K562 (cell line): Measurements from ENCODE around the gene DNAJB2. TPM values are rescaled to one million over a fixed set of nuclear protein-coding genes. Genes with fewer than 3 reads are reported as not detected.

Source experiments
- BACH1 ChIP-seq: fragments of 200-800 bp; sonication (Bioruptor generic); IDR thresholded peaks from 2 replicates; pipeline ENCODE4 v1.6.1; 2016; ENCODE audit warnings: missing genetic modification characterization, missing compliant biosample characterization
- BHLHE40 ChIP-seq: IDR thresholded peaks from 2 replicates; pipeline ENCODE4 v1.6.1; 2011; ENCODE audit warnings: low read length, improper control_type of control experiment
- CC2D1A ChIP-seq: fragments of 450-650 bp; IDR thresholded peaks from 2 replicates; pipeline ENCODE4 v1.6.1; 2017; ENCODE audit warnings: mild to moderate bottlenecking
- CTBP1 ChIP-seq: fragments of 450-650 bp; IDR thresholded peaks from 2 replicates; pipeline ENCODE4 v1.6.1; 2016; ENCODE audit warnings: borderline replicate concordance
- HNRNPUL1 ChIP-seq: fragments of 200-400 bp; formaldehyde crosslinking; IDR thresholded peaks from 2 replicates; pipeline ENCODE4 v1.6.1; 2017; ENCODE audit warnings: low read length
- MAFG ChIP-seq: fragments of 450-650 bp; conservative IDR thresholded peaks from 2 replicates; pipeline ENCODE4 v1.6.1; 2016; ENCODE audit warnings: missing genetic modification characterization, missing compliant biosample characterization
- MYC ChIP-seq, 2 experiments: fragments of 250-450 bp in 1 of 2; sonication (Bioruptor Pico) in 1 of 2; IDR thresholded peaks; 2 replicates each; pipeline versions ENCODE4 v1.5.1 to v1.6.1; 2012 to 2021; ENCODE audit warnings: low read depth in 2 of 2, borderline replicate concordance in 1 of 2, improper control_type of control experiment in 1 of 2, low read length in 1 of 2, mild to moderate bottlenecking in 1 of 2, moderate library complexity in 1 of 2
- NFIX ChIP-seq: fragments of 250-450 bp; sonication (Bioruptor Pico); IDR thresholded peaks from 2 replicates; pipeline ENCODE4 v1.4.0; 2020; ENCODE audit warnings: low read depth, mild to moderate bottlenecking, moderate library complexity
- PHTF2 ChIP-seq: fragments of 250-450 bp; sonication (Bioruptor Pico); IDR thresholded peaks from 2 replicates; pipeline ENCODE4 v1.5.0; 2021; ENCODE audit warnings: mild to moderate bottlenecking
- PTBP1 ChIP-seq: fragments of 200-400 bp; formaldehyde crosslinking; IDR thresholded peaks from 2 replicates; pipeline ENCODE4 v1.6.1; 2017; ENCODE audit warnings: low read depth, low read length
- PTRF ChIP-seq: fragments of 450-650 bp; IDR thresholded peaks from 2 replicates; pipeline ENCODE4 v1.6.1; 2016; ENCODE audit warnings: mild to moderate bottlenecking, missing genetic modification characterization, missing compliant biosample characterization
- SMC3 ChIP-seq: conservative IDR thresholded peaks from 2 replicates; pipeline ENCODE4 v1.6.1; 2011; ENCODE audit warnings: low read depth, low read length, improper control_type of control experiment; ENCODE audit not compliant: insufficient read depth
- SREBF1 ChIP-seq: fragments of 150-350 bp; IDR thresholded peaks from 2 replicates; pipeline ENCODE4 v1.6.1; 2014; ENCODE audit warnings: antibody characterized with exemption, low read depth, low read length, borderline replicate concordance
- STAG1 ChIP-seq: sonication (generic); formaldehyde crosslinking; IDR thresholded peaks from 2 replicates; pipeline ENCODE4 v1.5.0; 2020; ENCODE audit warnings: missing genetic modification reagents, borderline replicate concordance
- ZNF134 ChIP-seq: fragments of 250-450 bp; sonication (Bioruptor Pico); conservative IDR thresholded peaks from 2 replicates; pipeline ENCODE4 v1.4.0; 2020
- polyA plus RNA-seq, 8 experiments: library from polyadenylated mRNA; depleted of rRNA in 4 of 8; stranded (reverse) in 5 of 8; unstranded in 3 of 8; fragments of >200 nt; fragmentation: Nextera tagmentation in 2 of 8; fragmentation: Illumina TruSeq in 1 of 8; extraction: Ambion mirVana in 2 of 8; extraction: Trizol in 1 of 8; gene quantifications; 2 replicates each; pipeline versions ENCODE4 v1.2.1 to v1.2.3, GENCODE V29; 2011 to 2014; ENCODE audit warnings: inconsistent platforms in 1 of 8, missing spikeins in 1 of 8
- total RNA-seq, 7 experiments: library from RNA; depleted of rRNA in 6 of 7; stranded (reverse); fragments of >200 nt in 6 of 7; fragmentation: Illumina TruSeq in 2 of 7; extraction: Trizol in 2 of 7; gene quantifications; 2 replicates each; pipeline versions ENCODE4 v1.2.1 to v1.2.3, GENCODE V29; 2011 to 2021; ENCODE audit warnings: low replicate concordance in 1 of 7
- TF ChIP-seq, protein P1 (sequence below): fragments of 450-650 bp; formaldehyde crosslinking; IDR thresholded peaks from 2 replicates; pipeline ENCODE4 v1.4.0; 2020; ENCODE audit warnings: mild to moderate bottlenecking, moderate library complexity
- TF ChIP-seq, protein P2 (sequence below): fragments of 450-650 bp; IDR thresholded peaks from 2 replicates; pipeline ENCODE4 v1.6.1; 2017; ENCODE audit warnings: mild to moderate bottlenecking, moderate library complexity
- TF ChIP-seq, protein P3 (sequence below): fragments of 250-450 bp; sonication (Bioruptor Pico); IDR thresholded peaks from 2 replicates; pipeline ENCODE4 v1.4.0; 2020; ENCODE audit warnings: mild to moderate bottlenecking
- TF ChIP-seq, protein P4 (sequence below): fragments of 450-650 bp; formaldehyde crosslinking; IDR thresholded peaks from 2 replicates; pipeline ENCODE4 v1.4.0; 2020; ENCODE audit warnings: mild to moderate bottlenecking, moderate library complexity
- TF ChIP-seq, protein P5 (sequence below), 2 experiments: fragments of 450-650 bp; IDR thresholded peaks; 2 replicates each; pipeline ENCODE4 v1.6.1; 2016

Gene DNAJB2
- total and polyA plus RNA-seq, 9 of the 15 experiments (the other 6 are each of a cell fraction or from before 2014, with no cell fraction given) = 0.08 to 3.0 (median 2.2) TPM; not detected in 1

DNA sequence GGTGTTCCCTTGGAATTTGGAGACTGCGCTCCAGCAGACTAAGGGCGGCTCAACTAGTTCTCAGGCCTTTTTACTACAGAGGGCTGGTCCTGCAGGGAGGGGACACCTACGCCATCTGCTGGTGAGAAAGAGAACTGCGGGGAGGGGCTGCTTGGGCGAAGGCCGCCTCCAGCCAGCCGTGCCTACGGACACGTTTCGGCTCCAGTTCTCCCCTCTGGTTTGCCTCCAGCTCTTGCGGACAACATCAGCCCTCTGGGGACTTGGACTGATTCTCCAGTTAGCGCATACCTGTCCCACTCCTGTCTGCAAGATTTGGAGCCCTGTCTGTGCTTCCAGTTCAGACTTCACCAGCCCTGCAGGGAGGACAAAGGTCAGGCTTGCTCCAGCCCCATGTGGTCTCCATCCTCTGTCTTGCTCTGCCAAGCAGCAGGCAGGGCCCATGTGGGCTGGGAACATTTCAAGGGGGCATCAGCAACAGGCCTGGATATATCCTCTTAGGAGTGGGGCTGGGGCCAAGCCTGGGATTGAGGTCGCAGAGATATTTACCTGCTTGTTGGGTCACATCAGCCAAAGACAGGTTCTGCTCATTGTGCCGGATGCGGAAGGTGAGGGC is 19.7 kb downstream of the DNAJB2 start (continued):
- no peak for TF ChIP-seq CTBP1
- TF ChIP-seq, protein P1, sequence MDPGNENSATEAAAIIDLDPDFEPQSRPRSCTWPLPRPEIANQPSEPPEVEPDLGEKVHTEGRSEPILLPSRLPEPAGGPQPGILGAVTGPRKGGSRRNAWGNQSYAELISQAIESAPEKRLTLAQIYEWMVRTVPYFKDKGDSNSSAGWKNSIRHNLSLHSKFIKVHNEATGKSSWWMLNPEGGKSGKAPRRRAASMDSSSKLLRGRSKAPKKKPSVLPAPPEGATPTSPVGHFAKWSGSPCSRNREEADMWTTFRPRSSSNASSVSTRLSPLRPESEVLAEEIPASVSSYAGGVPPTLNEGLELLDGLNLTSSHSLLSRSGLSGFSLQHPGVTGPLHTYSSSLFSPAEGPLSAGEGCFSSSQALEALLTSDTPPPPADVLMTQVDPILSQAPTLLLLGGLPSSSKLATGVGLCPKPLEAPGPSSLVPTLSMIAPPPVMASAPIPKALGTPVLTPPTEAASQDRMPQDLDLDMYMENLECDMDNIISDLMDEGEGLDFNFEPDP (CRISPR knock-in tag) = no peak
- no peak for TF ChIP-seq NFIX
- TF ChIP-seq, protein P2, sequence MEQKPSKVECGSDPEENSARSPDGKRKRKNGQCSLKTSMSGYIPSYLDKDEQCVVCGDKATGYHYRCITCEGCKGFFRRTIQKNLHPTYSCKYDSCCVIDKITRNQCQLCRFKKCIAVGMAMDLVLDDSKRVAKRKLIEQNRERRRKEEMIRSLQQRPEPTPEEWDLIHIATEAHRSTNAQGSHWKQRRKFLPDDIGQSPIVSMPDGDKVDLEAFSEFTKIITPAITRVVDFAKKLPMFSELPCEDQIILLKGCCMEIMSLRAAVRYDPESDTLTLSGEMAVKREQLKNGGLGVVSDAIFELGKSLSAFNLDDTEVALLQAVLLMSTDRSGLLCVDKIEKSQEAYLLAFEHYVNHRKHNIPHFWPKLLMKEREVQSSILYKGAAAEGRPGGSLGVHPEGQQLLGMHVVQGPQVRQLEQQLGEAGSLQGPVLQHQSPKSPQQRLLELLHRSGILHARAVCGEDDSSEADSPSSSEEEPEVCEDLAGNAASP = no peak
- TF ChIP-seq, protein P3, sequence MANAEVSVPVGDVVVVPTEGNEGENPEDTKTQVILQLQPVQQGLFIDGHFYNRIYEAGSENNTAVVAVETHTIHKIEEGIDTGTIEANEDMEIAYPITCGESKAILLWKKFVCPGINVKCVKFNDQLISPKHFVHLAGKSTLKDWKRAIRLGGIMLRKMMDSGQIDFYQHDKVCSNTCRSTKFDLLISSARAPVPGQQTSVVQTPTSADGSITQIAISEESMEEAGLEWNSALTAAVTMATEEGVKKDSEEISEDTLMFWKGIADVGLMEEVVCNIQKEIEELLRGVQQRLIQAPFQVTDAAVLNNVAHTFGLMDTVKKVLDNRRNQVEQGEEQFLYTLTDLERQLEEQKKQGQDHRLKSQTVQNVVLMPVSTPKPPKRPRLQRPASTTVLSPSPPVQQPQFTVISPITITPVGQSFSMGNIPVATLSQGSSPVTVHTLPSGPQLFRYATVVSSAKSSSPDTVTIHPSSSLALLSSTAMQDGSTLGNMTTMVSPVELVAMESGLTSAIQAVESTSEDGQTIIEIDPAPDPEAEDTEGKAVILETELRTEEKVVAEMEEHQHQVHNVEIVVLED (CRISPR knock-in tag) = no peak
- no peak for TF ChIP-seq PTRF
- no peak for TF ChIP-seq ZNF134 (CRISPR knock-in tag)
- TF ChIP-seq BACH1 (tag) = no peak
- peak; percentile 59; the same call in 1 of the 2 replicates for TF ChIP-seq STAG1 (CRISPR knock-in tag)
- TF ChIP-seq MAFG = no peak
- TF ChIP-seq, protein P4, sequence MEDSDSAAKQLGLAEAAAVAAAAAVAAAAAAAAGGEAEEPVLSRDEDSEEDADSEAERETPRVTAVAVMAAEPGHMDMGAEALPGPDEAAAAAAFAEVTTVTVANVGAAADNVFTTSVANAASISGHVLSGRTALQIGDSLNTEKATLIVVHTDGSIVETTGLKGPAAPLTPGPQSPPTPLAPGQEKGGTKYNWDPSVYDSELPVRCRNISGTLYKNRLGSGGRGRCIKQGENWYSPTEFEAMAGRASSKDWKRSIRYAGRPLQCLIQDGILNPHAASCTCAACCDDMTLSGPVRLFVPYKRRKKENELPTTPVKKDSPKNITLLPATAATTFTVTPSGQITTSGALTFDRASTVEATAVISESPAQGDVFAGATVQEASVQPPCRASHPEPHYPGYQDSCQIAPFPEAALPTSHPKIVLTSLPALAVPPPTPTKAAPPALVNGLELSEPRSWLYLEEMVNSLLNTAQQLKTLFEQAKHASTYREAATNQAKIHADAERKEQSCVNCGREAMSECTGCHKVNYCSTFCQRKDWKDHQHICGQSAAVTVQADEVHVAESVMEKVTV = peak; percentile 53; the same call in 1 of the 2 replicates
- TF ChIP-seq PTBP1 = no peak
- no peak for TF ChIP-seq HNRNPUL1
- peak; percentile 86 for TF ChIP-seq SMC3
- no peak for TF ChIP-seq PHTF2 (CRISPR knock-in tag)
- TF ChIP-seq, protein P5, sequence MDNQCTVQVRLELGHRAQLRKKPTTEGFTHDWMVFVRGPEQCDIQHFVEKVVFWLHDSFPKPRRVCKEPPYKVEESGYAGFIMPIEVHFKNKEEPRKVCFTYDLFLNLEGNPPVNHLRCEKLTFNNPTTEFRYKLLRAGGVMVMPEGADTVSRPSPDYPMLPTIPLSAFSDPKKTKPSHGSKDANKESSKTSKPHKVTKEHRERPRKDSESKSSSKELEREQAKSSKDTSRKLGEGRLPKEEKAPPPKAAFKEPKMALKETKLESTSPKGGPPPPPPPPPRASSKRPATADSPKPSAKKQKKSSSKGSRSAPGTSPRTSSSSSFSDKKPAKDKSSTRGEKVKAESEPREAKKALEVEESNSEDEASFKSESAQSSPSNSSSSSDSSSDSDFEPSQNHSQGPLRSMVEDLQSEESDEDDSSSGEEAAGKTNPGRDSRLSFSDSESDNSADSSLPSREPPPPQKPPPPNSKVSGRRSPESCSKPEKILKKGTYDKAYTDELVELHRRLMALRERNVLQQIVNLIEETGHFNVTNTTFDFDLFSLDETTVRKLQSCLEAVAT (IDR thresholded peaks at IDR 0.05) = no peak
- 0 out of 2 replicates have a peak, but pooled peaks have one; percentile 36 for TF ChIP-seq MYC (IDR thresholded peaks at IDR 0.05; ENCODE audit: low read depth, low read length)
- TF ChIP-seq MYC (CRISPR knock-in tag; IDR thresholded peaks at IDR 0.05; ENCODE audit: borderline replicate concordance, low read depth) = no peak
- no peak for TF ChIP-seq SREBF1
- 0 out of 2 replicates have a peak, but pooled peaks have one; percentile 21 for TF ChIP-seq BHLHE40
- TF ChIP-seq CC2D1A = no peak
